Activated T-cell treated with anti-CD3 and anti-CD28 coated beads for 24 hours (primary cell): ENCODE measurements around the gene GALNT18.
"Not testable (repeated sequence)": the region's sequence is repeated elsewhere in the genome, so short reads cannot be mapped to it uniquely, and the experiment has no call there.

Source experiments
- DNase-seq: peaks from one replicate; pipeline ENCODE4 v3.0.0-alpha.2; 2020; ENCODE audit warnings: low read depth

Gene GALNT18

DNA sequence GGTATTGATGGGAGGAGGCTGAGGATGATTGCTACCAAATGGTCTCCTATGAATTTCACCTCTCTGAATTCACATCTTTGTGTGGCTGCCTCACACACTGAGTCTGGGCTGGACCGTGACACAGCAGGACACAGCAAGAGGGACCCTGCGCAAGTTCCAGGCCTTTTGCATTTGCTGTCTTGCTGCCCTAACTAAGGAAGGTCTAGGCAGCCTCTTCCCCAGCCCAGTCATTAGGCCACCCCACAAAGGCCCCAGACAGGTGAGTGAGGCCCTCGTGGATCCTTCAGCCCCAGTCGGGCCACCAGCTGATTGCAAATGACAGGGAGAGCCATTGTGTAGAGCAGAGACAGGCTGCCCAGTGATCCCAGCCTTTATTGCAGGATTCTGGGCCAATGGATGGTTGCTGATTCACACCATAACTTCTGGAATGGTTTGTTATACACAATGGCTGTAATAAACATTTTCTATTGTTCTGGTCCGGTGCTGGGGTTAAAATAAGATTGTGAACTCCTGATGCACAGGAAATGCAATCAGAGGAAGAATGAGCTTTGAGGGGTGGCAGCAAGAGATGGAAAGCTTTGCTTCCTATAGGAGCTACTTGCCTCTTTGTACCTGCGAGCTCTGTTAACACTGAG lies 240.2 kb downstream of the GALNT18 start:
- no peak for DNase-seq

- DNase-seq, result no peak
Measured at GRCh38 chr11:11380883-11381282, 240.9 kb downstream of the GALNT18 start.

DNA sequence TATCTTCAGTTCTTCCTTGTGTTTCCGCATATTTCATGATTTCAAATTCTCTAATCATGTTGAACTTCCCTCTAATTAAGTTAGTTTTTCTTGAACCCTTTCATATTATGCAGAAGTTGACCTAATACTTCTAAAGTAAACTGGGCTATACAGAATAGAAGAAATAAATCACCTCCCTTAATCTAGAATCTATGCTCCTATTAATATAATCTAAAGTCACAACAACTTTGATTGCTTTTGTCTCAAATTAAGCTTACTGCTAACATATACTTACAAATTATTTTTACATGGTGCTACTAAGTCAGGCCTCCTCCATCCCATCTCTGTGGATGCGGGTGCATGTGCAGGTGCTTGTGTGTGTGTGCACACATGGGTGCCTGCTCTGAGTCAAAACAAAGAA lies 241.5 kb downstream of the GALNT18 start:
- DNase-seq, result no peak

DNA sequence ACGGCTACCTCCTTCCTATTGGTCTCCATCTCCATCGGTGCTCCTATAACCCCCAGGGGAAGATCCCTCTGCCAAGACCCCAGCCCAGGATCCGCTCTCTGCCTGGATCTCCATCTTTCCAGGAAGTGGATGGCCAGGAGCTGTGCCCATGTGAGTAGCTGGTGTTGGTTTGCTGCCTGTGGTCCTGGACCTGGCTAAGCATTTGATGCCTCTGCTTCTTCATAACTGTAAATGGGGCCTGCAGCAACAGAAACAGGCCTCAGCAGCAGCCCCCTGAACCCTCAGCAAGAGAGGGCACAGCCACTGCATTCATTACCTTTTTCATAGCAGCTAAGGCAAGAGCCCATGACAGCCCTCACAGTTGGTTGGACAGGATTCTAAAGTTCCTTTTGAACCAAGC lies 242.1 kb downstream of the GALNT18 start:
- no peak for DNase-seq

DNA sequence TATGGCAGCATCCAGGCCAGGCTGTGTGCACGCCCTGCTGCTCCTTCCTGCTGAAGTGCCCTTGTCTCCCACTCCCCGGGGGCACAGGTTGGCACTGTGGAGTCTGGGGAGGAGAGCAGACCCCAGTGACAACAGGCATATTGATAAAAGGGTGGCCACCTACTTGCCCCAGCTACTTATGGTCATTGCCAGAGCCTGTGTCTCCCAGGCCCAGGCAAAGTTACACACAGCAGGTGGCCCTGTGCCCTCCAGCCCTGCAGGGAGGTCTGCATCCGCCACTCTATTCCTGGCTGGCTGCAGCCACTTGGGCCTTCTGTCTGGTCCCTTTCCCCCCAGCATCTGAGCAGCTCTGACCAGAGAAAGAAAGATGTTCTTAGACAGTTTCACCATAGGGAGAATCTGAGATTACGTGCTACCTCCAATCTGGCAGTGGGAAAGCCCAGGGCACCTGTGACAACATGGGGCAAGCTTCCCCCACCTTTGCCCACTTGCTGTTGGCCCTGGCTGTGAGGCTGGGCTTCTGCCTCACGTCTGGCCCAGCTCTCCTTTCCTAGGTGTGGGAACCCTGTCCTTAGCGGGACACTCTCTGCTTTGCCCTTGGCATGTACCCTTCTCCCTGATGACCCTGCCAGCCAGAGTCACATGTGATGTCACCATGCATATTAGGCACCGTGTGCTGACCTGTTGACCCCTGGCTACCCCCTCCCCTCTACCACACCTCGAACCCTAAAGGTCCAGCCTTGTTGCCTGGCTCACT lies 243.4 kb downstream of the GALNT18 start:
- no peak for DNase-seq

DNA sequence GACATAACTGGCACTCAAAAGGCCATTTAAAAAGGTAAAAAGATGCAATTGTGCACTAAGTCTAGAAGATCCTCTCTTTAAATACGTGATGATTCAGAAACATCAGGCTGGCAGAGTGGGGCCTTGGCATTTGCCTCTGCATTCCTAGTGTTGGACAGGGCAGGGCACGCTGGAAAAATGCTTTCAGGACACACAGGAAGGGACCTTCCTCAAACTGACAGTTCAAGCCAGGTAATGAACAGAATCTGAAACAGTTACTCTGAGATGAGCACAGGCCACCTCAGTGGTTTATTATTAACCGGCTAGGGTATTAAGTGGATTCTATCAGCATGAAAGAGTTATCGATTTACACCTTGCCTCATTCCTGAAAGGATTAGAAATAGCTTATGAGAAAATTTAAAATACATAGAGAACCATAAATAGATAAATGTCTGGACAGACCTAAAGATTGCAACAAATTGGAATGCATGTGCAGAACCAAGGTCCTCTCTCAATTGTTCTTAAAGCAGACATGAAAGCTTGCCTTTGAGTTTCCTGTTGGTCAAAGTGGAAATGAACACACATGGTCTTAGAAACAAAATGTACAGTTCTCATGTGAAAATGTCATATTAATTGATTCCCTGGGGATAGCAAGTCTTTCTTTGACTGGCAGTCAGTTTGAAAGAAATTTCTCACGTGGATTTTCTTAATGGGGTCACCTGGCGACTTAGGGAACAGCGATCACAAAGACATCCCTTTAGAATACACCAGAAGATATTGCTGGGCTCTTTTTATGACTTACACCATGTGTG lies 247.3 kb downstream of the GALNT18 start:
- DNase-seq, result no peak

DNA sequence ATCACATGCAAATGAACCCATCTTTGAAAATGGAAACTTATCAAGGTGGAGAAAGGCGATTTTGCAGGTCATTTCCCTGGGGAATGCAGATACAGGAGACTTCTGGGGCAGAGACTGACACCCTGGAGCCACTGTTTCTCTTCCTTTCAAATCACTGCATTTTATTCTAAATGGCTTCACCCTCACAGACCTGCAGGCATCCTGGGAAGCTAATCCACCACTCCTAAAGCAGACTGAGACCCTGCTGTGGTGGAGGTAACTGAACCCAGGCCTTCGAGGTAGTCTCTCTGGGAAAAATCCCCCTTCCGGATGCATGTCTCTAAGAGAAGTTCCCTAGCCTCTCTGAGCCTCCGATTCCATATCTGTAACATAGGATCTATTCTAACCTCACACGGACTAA lies 247.9 kb downstream of the GALNT18 start:
- DNase-seq, result no peak

GRCh38 chr11:11372461-11372860 lies 249.3 kb downstream of the GALNT18 start:
- DNase-seq, result no peak

DNA sequence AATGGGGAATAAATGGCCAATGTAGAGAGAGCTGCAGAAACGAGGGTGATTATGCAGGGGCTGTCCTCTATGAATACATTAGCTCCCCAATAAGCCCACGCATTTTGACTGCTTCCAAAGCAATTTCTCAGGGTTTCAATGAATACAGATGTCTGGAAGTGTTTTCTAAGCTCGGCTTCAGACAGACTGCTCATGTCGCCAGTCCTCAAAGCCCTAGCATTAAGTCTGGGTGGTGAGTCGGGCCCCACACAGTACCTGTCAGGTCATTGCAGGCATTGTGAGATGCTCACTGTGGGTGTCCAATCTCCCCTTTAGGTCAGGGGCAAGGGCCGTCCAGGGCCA lies 250.9 kb downstream of the GALNT18 start:
- DNase-seq, result no peak

DNA sequence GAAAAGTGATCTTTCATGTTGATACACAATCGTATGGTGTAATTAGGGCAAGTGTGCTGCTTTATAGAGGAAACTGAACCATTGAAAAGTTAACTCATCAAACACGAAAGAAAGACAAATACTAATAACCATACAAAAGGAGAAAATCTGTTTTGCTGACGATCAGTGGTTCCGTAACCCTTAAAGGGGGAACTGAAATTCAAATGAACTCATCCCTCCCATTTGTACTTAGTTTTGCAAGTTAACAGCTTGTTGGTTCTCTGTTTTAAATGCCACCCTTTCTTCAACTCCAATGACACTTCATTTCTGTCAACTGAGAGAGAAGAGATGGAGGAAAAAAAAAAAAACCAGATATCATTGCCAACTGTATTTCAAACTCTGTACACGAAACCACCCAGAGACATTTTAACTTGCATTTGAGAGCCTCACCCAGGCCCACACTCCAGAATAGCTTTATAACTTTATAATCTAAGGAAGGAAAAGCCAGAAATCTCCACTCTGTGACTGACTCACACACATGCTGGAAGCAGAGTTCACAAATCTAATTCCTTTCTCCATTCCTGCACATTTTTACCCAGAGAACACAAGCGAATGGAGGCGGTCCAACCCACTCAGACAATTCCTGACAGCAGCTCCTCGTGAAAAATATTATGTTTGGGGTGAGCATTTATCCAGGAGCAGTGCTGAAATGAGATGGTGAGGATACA lies 251.4 kb downstream of the GALNT18 start:
- DNase-seq, result no peak

GRCh38 chr11:11366793-11367192 lies 255.0 kb downstream of the GALNT18 start:
- DNase-seq, result no peak

DNA sequence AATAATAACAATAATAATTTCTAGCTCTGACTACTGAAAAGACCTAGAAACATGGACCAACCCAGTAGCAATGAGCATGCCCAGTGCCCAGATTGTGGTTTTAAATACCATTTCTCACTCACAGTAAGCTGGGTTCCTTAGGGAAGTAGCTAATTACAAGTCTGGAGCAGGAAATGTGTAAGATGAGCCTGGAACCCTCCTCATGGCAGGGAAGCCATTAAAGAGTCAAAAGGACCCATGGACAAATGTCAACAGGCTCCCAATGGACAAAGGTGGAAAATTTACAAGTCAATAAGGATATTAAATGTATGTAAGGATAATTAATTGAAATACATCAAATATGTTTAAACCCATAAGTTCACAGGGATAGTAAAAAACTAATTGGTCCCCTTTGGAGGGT lies 258.1 kb downstream of the GALNT18 start:
- DNase-seq, result no peak

DNA sequence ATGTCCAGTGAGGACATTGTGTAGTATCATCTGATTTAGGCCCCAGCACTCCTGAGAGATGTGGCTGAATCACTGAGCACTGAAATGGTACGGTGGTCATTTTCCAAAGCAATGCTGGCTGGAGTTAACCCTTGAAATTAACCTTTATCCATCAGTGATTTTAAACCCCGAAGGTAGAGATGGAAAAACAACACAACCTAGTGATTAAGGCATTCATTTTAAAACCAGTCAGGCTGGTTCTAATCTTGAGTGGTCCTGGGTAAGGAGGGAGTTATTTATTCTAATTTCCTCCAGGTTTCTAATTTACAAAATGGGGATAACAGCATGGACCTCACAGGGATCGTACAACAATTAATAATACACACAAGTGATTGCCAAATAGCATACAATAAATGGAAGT lies 262.2 kb downstream of the GALNT18 start:
- DNase-seq, result no peak

- DNase-seq, result no peak
Measured at GRCh38 chr11:11356842-11357241, 265.0 kb downstream of the GALNT18 start.

DNA sequence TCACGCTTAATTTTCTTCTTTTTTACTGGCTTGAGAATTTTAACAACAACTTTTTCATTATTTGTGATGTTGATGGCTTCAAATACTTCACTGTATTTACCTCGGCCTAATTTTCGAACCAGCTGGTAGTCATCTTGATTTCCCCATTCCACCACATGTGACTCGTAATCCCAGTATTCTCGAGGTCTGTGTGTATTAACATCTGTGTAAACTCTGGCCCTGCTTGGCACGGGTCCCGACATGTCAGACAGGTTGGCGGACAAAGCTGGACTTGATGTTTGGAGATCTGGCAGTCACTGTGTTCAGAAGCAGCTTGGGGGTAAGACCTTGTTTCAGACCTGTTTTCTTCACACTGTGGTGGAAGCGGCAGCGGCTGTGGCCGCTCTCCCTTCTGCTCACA lies 268.9 kb downstream of the GALNT18 start, which contains the start of gene CSNK2A3:
CSNK2A3 (minus strand) TSS at position 373 of the 400 bp plus-strand sequence; CDS start at position 242, 131 bp downstream.
- DNase-seq, result not testable (repeated sequence)

DNA sequence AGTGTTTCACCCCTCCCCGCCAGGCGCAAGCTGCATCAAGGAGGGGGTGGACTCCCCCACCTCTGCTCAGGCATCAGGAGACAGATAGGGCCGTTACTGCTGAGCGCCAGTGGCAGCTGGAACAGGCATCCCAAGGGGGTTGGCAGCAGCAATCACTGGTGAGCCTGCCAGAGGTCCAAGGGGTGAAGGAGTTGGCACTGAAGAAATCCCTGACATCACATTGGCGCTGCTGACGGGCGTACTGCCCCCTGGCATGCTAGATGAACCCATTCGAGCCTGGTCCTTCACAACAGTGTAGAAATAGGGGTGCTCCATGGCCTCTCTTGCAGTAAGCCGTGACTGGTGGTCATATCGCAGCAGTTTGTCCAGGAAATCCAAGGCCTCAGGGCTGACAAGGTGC lies 270.0 kb downstream of the GALNT18 start:
- not testable (repeated sequence) for DNase-seq

- DNase-seq, result no peak
Measured at GRCh38 chr11:11351042-11351586, 270.7 kb downstream of the GALNT18 start.

GRCh38 chr11:11349870-11350337 lies 271.9 kb downstream of the GALNT18 start:
- DNase-seq, result no peak

- no peak for DNase-seq
Measured at GRCh38 chr11:11349106-11349825, 272.5 kb downstream of the GALNT18 start.

DNA sequence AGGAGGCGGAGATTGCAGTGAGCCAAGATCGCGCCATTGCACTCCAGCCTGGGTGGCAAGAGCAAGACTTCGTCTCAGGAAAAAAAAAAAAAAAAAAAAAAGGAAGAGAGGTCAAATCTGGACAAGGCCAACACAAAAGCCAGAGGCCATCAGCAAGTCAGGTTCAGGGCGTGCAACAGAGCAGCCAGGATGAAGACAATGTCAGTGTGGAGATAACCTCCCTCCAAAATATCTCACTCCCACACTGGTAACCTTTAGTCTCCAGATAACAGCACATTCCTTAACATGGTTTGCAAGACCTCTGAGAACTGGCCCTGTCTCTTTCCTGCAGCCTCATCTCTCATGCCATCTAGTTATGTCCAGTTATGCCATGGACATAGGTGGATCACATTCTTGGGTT lies 273.5 kb downstream of the GALNT18 start:
- no peak for DNase-seq

DNA sequence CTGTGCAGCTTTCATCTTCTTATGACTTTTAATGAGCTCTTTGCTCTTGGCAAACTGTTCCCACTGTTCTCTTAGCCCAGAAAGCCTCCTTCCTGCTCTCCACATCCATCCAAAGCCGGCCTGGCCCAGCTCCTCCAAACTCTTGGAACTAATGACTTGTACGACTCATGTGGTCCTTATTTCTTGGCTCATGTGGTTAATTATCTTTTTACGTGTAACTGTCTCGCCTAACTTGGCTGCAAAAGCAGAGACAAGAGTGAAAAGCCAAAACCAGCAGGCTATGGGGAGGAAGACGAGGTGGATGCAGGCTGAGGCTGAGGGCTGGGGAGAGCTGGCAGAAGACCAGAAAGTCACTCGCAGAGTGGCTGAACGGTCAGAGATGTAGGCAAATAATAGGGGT lies 274.2 kb downstream of the GALNT18 start:
- DNase-seq, result no peak
